Mucosa of stomach (tissue), 1 donor: ENCODE measurements around the gene F11.
"Not testable (repeated sequence)": the region's sequence is repeated elsewhere in the genome, so short reads cannot be mapped to it uniquely, and the experiment has no call there.

Source experiments
- H3K27me3 ChIP-seq: one replicate; pipeline ENCODE4 v1.7.0; 2013; ENCODE audit warnings: mild to moderate bottlenecking, low read length; ENCODE audit not compliant: control insufficient read depth, insufficient read depth
- H3K36me3 ChIP-seq: one replicate; pipeline ENCODE4 v1.7.0; 2013; ENCODE audit warnings: low read length; ENCODE audit not compliant: control insufficient read depth, insufficient read depth
- H3K4me1 ChIP-seq: one replicate; pipeline ENCODE4 v1.7.0; 2013; ENCODE audit warnings: mild to moderate bottlenecking, low read length; ENCODE audit not compliant: control insufficient read depth, insufficient read depth
- H3K4me3 ChIP-seq: one replicate; pipeline ENCODE4 v1.7.0; 2013; ENCODE audit warnings: low read length
- H3K9ac ChIP-seq: one replicate; pipeline ENCODE4 v1.7.0; 2013; ENCODE audit warnings: mild to moderate bottlenecking, low read length, moderate library complexity
- H3K9me3 ChIP-seq: one replicate; pipeline ENCODE4 v1.7.0; 2013; ENCODE audit warnings: mild to moderate bottlenecking, low read length, moderate library complexity; ENCODE audit not compliant: control insufficient read depth
- donor health status: Pancreatic carcinoma.

The F11 gene

DNA sequence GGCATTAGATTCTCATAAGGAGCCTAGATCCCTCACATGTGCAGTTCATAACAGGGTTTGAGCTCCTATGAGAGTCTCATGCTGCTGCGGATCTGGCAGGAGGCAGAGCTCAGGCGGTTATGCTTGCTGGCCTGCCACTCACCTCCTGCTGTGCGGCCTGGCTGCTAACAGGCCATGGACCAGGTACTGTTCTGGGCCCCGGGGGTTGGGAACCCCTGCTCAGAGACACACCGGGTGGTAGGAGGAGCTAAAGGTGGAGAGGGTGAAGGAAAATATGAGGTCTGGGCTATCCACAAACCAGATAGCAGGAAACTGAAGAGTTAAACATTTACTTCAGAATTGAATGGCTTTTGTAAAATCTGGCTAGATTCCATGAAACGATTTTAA, 5.9 kb upstream of the F11 start:
- Histone ChIP-seq H3K9ac (no peak overlapping the region), H3K4me3 (no peak overlapping the region), H3K9me3 (no peaks in the 10 kb centered on the region), H3K4me1 (no peaks in the 10 kb centered on the region), H3K36me3 (no peaks in the 10 kb centered on the region), H3K27me3 (no peaks in the 10 kb centered on the region)

DNA sequence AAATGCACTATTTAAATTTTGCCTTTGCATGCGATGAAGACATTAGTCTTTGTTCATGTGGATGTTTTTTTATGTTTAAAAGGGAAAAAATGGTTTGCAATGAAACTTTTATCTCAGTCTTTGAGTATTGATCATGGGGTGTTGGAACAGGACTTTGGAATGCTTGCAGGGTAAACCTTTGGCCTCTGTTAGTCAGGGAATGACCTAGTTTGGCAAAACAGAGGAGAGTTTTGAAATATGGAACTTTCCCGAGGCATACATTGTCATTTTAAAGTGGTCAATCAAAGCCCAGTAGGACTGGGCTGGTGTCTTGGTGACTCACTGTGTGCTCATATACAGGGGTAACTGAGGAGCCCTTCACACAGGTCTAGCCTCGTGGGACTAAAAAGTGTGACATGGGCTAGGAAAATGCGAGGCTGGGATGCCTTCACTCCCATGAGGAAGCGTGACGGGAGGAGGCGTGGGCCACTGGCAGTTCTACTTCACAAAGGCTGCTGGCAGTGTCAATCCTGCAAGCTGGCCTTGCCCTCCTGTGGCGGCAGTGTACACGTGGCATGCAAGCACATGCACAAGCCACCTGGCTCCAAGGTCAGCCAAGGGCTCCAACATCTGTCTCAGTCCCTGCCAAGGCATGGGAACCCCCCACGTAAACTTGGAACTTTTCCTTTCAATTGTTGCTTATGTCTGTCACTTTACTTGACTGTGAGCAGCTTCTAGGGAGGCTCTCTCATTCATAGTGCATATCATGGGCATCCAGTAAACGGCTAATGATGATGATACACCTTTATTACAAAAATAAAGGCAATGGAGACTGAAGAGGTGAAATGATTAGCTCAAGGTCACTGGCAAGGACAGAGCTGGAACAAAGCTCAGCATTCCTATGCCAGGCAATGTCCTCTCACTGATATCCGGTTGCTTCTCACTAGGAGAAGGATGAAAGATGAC, 5.2 kb upstream of the F11 start:
- Histone ChIP-seq H3K9ac (no peak overlapping the region), H3K4me1 (no peaks in the 10 kb centered on the region), H3K36me3 (no peaks in the 10 kb centered on the region), H3K9me3 (no peaks in the 10 kb centered on the region), H3K4me3 (no peak overlapping the region), H3K27me3 (no peaks in the 10 kb centered on the region)

DNA sequence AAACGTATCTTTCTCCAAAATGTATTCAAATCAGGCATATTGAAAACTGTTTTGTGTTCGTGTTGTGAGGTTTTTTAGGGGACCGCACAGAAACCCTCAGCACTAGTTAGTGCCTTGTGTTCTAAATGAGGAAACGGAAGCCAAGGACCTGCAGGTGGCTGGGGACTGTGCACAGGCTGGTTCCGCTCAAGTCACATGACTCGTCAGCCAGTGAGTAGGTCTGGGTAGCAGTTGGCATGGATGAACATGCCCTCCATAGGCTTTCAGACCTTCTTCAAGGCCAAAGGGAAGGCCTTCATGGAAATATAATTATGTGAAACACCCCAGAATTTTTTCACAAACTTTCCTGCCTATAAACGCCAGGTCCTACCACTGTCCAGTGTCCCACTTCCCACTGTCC, 1.3 kb upstream of the F11 start:
- H3K27me3 ChIP-seq, result no peaks in the 10 kb centered on the region
- no peaks in the 10 kb centered on the region for H3K9me3 ChIP-seq
- no peaks in the 10 kb centered on the region for H3K4me1 ChIP-seq
- H3K4me3 ChIP-seq, result no peak overlapping the region
- no peaks in the 10 kb centered on the region for H3K36me3 ChIP-seq
- H3K9ac ChIP-seq, result no peak overlapping the region

DNA sequence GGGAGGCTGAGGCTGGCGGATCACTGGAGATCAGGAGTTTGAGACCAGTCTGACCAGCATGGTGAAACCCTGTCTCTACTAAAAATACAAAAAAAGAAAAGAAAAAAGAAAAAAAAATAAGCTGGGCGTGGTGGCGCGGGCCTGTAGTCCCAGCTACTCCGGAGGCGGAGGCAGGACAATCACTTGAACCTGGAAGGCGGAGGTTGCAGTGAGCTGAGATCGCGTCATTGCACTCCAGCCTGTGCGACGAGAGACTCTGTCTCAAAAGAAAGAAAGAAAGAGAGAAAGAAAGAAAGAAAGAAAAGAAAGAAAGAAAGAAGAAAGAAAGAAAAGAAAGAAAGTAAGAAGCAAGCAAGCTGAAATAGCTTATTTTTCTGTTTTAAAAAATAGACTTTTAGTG, 739 bp upstream of the F11 start:
- not testable (repeated sequence) for H3K36me3 ChIP-seq, H3K4me1 ChIP-seq, H3K9me3 ChIP-seq, H3K27me3 ChIP-seq, H3K9ac ChIP-seq, H3K4me3 ChIP-seq

DNA sequence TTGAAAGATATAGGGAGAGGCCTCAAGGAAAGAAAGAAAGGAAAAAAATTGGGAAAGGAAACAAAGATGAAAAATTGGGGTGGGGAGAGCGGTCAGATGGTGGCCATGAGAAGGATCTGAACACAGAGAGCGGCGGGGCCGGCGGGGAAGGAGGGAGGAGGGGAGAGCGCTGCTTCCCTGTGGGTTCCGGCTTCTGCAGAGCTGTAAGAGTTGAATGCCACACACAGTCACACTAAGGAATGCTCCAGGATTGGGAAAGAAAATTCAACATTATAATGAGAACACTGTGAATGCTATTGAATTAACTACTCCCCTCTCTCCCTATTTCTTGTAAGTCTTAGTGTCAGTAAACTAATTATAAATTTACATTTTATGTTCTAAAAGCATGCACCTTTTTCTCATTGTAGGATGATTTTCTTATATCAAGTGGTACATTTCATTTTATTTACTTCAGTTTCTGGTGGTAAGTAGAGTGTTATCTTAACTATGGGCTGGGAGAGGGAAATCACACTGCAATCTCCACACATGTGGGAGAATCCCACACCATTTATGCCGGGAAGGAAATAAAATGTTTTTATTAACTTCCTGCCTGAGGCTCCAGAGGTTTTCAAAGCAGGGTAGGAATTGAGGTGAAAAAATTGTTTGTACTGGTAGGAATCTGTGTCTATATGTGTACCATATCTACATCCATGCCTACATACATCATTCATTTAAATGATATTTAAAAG, 904 bp downstream of the F11 start:
- Histone ChIP-seq H3K4me1 (no peaks in the 10 kb centered on the region), H3K9me3 (no peaks in the 10 kb centered on the region), H3K36me3 (no peaks in the 10 kb centered on the region), H3K27me3 (peaks cover 4% of the 10 kb centered on the region), H3K4me3 (no peak overlapping the region), H3K9ac (no peak overlapping the region)

DNA sequence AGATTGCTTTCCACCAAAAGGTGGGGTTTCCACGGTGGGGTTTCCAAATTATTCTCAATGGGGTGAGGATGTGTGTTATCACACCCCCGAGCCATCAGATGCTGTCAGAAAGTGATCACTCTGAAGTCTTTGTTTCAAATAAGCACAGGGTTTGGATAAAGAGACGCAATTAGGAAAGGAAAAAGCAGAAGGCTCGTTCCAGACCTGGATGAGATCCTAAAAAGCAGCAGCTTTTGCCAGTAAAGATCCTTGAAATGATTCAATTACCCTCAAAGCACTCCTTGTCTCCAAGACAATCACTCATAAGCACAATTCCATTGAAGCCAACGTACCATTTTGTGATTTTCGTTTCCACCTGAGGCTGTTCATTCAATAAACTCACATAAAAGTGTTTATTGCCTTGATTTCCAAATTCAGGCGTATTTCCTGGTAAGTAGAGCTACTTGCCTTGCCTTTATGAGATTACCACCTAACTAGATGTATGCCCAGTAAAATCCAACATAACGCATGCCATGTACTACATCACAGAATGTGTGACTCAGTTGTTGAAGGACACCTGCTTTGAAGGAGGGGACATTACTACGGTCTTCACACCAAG, 5.2 kb downstream of the F11 start:
- no peaks in the 10 kb centered on the region for H3K9me3 ChIP-seq
- H3K36me3 ChIP-seq, result no peaks in the 10 kb centered on the region
- peaks cover 4% of the 10 kb centered on the region for H3K27me3 ChIP-seq
- H3K9ac ChIP-seq, result no peak overlapping the region
- no peak overlapping the region for H3K4me3 ChIP-seq
- H3K4me1 ChIP-seq, result no peaks in the 10 kb centered on the region

DNA sequence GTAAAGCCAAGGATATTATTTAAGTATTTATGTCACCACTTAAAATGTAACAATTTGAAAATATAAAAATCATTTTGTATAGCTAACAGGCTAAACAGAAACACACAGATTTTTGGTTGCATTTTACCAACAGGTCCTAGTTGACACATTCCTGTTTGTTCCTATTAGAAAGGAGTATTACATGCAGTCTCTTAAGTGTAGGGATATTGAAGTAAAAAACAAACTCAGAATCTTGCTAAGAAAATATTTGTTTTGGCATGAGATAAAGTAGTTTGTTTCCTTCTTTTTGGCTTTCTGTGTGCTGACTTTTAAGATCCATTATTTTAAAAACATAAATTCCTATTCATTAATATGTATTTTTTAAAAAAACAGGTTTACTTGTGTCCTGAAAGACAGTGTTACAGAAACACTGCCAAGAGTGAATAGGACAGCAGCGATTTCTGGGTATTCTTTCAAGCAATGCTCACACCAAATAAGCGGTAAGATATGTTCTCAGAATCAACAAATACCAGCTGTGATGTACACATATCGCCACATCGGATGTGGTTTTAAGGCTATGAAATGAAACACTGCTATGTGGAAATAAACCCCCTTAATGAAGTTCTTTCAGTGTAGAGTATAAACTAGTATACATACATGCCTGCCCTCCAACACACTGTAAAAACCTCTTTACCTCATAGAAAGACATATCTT, 6.9 kb downstream of the F11 start:
- H3K9ac ChIP-seq, result no peak overlapping the region
- peaks cover 4% of the 10 kb centered on the region for H3K27me3 ChIP-seq
- H3K9me3 ChIP-seq, result no peaks in the 10 kb centered on the region
- no peaks in the 10 kb centered on the region for H3K4me1 ChIP-seq
- H3K4me3 ChIP-seq, result no peak overlapping the region
- H3K36me3 ChIP-seq, result no peaks in the 10 kb centered on the region

DNA sequence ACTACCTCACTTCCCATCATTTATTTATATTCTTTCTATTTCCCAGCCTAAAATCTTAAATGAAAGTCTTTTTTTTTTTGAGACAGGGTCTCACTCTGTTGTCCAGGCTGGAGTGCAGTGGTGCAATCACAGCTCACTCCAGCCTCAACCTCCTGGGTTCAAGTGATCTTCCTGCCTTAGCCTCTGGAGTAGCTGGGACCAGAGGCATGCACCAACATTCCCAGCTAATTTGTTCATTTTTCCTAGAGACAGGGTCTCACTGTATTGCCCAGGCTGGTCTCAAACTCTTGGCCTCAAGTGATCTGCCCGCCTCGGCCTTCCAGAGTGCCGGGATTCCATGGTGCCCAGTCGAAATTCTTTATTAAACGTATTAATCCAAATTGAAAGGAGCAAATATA, 7.4 kb downstream of the F11 start:
- H3K36me3 ChIP-seq, H3K9ac ChIP-seq, H3K4me1 ChIP-seq, H3K4me3 ChIP-seq, H3K27me3 ChIP-seq, H3K9me3 ChIP-seq: not testable (repeated sequence)

DNA sequence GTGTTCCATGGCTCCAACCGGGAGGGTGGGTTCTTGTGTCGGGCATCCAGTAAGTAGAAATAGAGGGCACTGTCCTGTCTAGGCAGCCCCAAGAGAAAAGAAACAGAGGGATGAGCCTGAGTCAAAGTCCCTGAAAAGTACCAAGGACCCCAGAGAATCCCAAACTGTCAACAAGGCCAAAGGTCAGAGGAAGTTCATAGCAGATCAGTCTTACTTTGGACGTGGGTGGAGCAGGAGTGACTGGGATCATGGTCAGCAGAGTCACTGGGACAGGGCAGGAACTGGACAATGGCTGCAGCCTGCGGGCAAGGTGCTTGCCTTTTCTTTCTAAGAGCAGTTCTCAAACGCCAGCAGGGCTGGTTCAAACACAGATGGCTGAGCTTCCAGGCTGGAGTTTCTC, 17.3 kb downstream of the F11 start:
- Histone ChIP-seq H3K4me3 (no peak overlapping the region), H3K9me3 (no peaks in the 10 kb centered on the region), H3K27me3 (no peaks in the 10 kb centered on the region), H3K4me1 (no peaks in the 10 kb centered on the region), H3K9ac (no peak overlapping the region), H3K36me3 (no peaks in the 10 kb centered on the region)

DNA sequence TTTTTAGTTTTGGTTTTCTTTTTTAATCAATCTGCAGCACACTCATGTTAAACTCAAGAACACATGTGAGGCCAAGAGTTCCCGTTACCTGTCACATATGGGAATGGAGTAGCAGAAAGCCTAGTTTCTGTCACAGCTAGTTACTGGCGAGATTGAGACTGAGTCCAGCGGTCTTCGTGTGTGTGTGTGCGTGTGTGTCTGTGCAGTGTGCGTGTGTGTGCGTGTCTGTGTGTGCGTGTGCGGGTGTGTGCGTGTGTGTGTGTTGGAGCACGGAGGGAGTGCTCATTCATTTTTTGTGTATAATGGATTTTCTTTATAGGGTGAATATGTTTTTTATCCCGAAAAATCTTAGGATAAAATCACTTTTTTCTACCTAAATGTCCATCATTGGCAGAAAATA, 19.2 kb downstream of the F11 start:
- Histone ChIP-seq H3K4me3 (no peak overlapping the region), H3K27me3 (no peaks in the 10 kb centered on the region), H3K4me1 (no peaks in the 10 kb centered on the region), H3K9ac (no peak overlapping the region), H3K9me3 (no peaks in the 10 kb centered on the region), H3K36me3 (no peaks in the 10 kb centered on the region)

DNA sequence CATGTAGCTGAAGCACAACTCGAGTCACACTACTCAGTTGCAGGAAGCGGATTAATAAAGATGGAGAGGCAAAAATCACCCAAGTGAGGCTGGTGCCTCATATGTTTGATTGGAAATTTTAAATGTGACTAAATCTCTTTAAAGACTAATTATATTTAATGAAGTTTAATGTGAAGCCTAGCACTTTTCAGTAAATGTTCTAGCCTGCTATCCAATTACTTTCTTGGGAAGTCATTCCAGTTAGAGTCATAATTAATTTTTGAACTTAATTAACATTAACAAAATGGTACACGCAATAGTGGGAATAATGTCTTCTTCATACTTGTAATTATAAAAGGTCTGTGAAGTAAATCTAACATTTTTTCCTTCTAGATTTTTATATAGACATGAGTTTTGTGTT, 20.6 kb downstream of the F11 start:
- Histone ChIP-seq H3K4me1 (no peaks in the 10 kb centered on the region), H3K9me3 (no peaks in the 10 kb centered on the region), H3K36me3 (no peaks in the 10 kb centered on the region), H3K9ac (no peak overlapping the region), H3K4me3 (no peak overlapping the region), H3K27me3 (no peaks in the 10 kb centered on the region)
